Gastroesophageal sphincter (tissue), 3 donors: ENCODE results near the gene POLR3G.

Experiments used
- EP300 ChIP-seq: sonication (generic); formaldehyde crosslinking; IDR thresholded peaks from one replicate; pipeline ENCODE4 v1.6.1; 2017; ENCODE audit warnings: antibody characterized with exemption, mild to moderate bottlenecking
- POLR2A ChIP-seq, 2 donors: fragments of 450-650 bp; IDR thresholded peaks; one replicate each; pipeline ENCODE4 v1.6.1; 2017; ENCODE audit warnings: antibody characterized with exemption in 2 of 2, mild to moderate bottlenecking in 2 of 2, moderate library complexity in 1 of 2
- POLR2AphosphoS5 ChIP-seq: sonication (generic); formaldehyde crosslinking; IDR thresholded peaks from one replicate; pipeline ENCODE4 v1.6.1; 2017; ENCODE audit warnings: antibody characterized with exemption
- TF ChIP-seq, protein P1 (sequence below), 4 experiments: fragments of 200-600 bp in 2 of 4; fragments of 450-650 bp in 2 of 4; sonication (generic) in 1 of 4; IDR thresholded peaks; one replicate each; pipeline ENCODE4 v1.5.1; 2017 to 2019; ENCODE audit warnings: antibody characterized with exemption in 4 of 4, mild to moderate bottlenecking in 2 of 4, moderate library complexity in 2 of 4

GRCh38 chr5:90506221-90506620 is 31.6 kb downstream of the POLR3G start:
- TF ChIP-seq, protein P1, sequence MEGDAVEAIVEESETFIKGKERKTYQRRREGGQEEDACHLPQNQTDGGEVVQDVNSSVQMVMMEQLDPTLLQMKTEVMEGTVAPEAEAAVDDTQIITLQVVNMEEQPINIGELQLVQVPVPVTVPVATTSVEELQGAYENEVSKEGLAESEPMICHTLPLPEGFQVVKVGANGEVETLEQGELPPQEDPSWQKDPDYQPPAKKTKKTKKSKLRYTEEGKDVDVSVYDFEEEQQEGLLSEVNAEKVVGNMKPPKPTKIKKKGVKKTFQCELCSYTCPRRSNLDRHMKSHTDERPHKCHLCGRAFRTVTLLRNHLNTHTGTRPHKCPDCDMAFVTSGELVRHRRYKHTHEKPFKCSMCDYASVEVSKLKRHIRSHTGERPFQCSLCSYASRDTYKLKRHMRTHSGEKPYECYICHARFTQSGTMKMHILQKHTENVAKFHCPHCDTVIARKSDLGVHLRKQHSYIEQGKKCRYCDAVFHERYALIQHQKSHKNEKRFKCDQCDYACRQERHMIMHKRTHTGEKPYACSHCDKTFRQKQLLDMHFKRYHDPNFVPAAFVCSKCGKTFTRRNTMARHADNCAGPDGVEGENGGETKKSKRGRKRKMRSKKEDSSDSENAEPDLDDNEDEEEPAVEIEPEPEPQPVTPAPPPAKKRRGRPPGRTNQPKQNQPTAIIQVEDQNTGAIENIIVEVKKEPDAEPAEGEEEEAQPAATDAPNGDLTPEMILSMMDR (IDR thresholded peaks at IDR 0.05), result no peak
- TF ChIP-seq EP300, result no peak
- TF ChIP-seq POLR2A (IDR thresholded peaks at IDR 0.05), result no peak
- no peak for TF ChIP-seq POLR2AphosphoS5
